CD4-positive, alpha-beta T cell treated with Interleukin-15 for 1 hour (primary cell): ENCODE results near the gene PPP1R14C.

Experiments used
- DNase-seq: peaks from one replicate; pipeline ENCODE4 v3.0.0-alpha.2; 2020

The PPP1R14C gene

DNA sequence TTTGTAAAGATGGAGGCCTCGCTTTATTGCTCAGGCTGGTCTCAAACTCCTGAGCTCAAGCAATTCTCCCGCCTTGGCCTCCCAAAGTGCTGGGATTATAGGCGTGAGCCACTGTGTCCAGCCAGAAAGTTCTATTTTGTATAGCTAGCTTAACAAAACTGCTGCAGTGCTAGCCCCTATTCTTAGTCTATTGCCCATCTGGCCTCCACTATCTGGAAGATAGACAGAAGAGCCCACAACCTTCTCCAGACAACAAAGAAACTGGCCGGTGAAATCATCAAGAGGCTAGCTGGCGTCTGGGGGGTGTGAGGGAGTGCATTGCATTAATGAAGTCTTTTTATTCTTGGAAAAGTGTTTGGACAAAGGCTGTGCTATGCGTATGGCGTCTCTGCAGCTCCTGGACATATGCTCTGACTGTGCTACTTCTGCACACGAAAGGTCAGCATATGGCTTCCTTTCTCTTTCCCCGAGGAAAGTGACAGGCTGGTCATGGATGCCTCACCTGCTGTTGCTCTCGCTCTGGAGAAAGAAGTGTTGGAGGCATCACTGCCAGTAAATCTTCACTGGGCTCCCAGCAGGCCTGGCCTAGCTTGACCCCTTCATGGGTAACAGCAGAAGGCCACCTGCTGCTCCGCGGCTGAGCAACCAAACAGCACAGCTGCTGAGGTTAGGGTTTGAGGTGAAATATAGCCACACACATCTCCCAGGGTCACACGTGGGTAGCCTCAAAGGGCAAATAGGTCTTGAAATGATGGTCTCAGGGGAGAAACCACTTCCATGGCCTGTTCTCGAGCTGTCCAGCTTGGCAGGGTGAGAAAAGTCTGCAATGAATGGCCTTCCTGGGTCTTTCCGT lies 130.8 kb downstream of the PPP1R14C start:
- DNase-seq, result no peak

GRCh38 chr6:150275489-150275888 lies 132.6 kb downstream of the PPP1R14C start:
- no peak for DNase-seq

DNA sequence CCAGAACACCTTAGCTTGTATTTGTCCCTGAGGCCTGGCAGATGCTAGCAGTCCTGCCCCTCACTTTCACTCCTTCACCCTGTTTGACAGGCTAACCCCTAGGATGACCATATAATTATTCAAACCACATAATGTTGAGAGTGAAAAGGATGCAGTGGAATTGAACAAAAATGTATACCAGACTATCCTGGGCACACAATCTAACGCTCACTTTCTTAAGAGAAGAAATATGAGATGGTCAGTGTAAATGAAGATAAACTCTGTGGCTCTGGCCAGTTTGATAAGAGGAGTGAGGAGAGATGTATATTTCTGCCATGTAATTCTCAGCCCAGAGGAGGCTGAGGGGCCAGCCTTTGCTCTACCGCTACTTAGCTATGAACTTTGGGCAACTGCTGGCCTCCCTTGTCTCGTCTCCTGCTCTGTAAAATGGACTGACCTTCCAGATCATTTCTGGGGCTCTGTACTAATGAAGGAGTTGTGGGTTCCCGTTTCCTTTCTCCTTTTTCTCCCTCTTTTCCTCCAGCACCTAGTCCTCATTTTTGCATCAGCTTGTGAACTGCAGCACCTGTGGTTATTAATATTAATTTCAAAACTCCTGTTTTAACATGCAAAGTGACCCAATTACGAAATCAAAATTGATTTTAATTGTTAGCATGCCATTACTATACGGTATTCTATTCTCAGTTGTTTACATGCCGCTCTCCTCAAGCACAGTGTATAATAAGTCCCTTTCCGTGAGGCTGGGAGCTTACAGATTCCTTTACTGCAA lies 133.5 kb downstream of the PPP1R14C start:
- DNase-seq, result no peak

GRCh38 chr6:150276937-150277742 lies 134.3 kb downstream of the PPP1R14C start:
- DNase-seq, result no peak

GRCh38 chr6:150279533-150279932 lies 136.7 kb downstream of the PPP1R14C start:
- DNase-seq, result no peak

- no peak for DNase-seq
Measured at GRCh38 chr6:150280703-150281102, 137.9 kb downstream of the PPP1R14C start.

GRCh38 chr6:150281767-150282166 lies 138.9 kb downstream of the PPP1R14C start:
- DNase-seq, result no peak

GRCh38 chr6:150282806-150283205 lies 140.0 kb downstream of the PPP1R14C start:
- DNase-seq, result no peak

- DNase-seq, result no peak
Measured at GRCh38 chr6:150286460-150286859, 143.6 kb downstream of the PPP1R14C start.

DNA sequence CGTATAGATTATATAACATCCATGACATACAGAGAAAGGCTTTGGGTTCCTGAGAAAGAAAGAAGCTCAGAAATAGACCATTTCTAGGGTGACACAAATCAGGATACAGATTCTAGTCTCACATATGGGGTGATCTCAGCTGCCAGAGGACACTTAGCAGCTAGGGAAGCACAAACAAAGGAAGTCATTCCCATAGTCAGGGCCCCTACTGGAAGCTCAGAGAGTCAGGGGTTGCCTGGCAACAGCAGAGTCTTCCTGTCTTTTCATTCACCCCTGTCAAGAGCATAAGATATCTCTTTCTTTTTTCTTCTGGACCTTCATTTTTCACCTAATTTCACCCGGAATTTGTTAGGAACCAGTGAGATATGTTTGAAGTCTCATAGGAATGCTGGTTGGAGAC lies 144.1 kb downstream of the PPP1R14C start:
- no peak for DNase-seq

GRCh38 chr6:150288456-150288855 lies 145.6 kb downstream of the PPP1R14C start:
- DNase-seq, result no peak

GRCh38 chr6:150289454-150290071 lies 146.7 kb downstream of the PPP1R14C start:
- no peak for DNase-seq

GRCh38 chr6:150290429-150290828 lies 147.6 kb downstream of the PPP1R14C start:
- DNase-seq, result no peak

DNA sequence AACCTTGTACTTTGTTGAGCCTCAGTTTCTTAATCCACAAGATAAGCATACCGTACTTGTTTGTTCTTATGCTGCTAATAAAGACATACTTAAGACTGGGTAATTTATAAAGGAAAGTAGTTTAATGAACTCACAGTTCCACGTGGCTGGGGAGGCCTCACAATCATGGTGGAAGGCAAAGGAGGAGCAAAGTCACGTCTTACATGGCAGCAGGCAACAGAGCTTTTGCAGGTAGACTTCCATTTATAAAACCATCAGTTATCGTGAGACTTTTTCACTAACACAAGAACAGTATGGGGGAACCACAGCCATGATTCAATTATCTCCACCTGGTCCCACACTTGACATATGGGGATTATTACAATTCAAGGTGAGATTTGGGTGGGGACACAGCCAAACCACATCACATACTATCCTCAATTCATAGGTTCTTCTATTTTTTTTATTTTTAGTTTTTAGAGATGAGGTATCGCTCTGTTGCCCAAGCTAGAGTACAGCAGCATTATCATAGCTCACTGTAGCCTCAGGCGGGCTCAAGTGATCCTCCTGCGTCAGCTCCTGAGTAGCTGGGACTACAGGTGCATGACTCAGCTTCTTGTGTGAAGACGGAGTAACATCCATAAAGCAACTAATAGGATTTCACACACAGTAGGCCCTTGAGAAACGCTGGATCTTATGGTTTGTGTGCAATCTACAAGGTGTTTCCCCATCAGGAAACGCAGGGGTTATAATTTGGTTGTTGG lies 149.3 kb downstream of the PPP1R14C start:
- DNase-seq, result no peak

GRCh38 chr6:150293019-150293418 lies 150.2 kb downstream of the PPP1R14C start:
- no peak for DNase-seq

DNA sequence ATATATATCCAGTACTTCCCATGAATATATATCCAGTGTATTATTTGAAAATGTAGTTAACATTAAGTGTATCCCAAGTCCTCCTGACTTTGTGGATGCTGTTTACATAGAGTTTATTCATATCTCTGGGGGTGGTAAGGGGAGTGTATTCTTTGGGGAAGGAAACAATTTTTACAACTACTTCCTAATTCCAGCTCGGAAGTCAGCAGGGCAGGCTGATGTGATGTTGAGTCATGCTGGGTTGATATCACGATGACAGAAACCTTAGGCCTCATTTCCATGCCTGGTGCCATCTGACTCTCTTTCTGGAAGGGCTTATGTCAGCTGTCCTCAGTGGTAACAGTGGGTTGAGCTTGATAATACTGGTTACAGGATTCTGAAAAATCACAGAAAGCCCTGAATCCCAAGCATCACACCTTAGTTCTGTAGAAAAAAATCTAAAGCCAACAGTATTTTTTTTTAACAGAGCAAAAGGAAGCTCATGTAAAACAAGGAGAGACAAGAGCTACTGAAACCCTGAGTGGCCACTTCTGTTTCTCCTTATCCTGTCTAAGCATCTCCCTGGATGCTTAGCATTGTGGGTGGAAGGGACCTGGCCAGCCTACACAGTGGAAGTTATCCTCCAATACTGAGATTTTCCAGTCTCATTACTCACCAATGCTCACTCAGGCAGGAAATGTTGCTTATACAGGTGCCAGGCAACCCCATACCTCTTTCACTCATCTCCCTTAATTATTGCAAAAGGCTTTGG lies 150.8 kb downstream of the PPP1R14C start:
- no peak for DNase-seq

- DNase-seq, result no peak
Measured at GRCh38 chr6:150296890-150297289, 154.0 kb downstream of the PPP1R14C start.

DNA sequence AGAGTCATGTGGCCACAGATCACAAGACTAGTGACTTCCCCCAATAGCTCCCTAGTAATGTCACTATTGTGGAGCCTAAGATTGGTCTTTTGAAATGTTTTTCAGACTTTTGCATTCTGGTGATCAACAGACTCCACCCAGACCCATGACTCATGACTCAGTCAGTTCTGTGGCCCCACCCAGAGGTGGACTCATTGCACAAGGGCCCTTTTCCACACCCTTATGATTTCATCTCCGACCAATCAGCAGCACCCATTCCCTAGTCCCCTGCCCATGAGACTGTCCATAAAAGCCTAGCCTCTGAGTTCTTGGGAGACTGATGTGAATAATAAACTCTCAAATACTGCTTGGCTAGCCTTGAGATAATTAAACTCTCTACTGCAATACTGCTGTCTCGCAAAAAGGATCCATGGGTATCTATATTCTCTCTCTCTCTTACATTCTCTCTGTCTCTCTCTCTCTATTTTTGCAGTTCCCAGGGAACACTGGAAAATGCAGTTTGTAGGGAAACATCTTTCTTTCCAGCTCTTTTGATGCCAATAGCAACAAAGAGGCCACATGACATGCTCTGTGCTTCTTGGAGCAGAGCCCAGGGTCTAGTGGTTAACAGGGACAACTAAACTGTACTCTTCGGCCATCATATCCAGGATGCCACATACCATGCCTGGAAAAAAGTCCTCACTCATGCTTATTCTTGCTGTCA lies 154.6 kb downstream of the PPP1R14C start:
- no peak for DNase-seq

GRCh38 chr6:150298030-150298380 lies 155.2 kb downstream of the PPP1R14C start:
- no peak for DNase-seq

DNA sequence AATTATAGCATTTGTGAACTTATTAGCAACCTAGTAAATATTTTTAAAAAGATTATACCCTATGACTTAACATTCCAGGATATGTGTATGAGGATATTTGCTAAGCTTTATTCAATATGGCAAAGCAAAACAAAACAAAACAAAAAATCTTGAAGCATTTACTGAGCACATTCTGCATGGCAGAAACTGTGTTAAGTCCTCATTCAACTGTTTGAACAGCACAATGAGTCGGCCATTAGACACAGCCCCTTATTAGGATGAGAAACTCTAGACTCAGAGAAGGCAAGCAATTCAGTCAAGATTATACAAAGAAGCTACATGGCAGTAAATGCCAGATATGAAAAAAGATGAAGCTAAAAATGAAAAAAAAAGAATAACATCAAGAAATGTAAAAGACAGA lies 155.8 kb downstream of the PPP1R14C start:
- DNase-seq, result no peak
